GM19467 (cell line): ENCODE data around the gene CENPK.
A peak's percentile ranks its signal among the peaks of the same experiment; 100 is the strongest.
"Not testable (repeated sequence)": the region's sequence is repeated elsewhere in the genome, so short reads cannot be mapped to it uniquely, and the experiment has no call there.

Source experiments
- ATAC-seq: cut with Tn5 transposase; IDR thresholded peaks from one replicate; pipeline ENCODE4 v1.9.1; 2021; ENCODE audit warnings: mild to moderate bottlenecking, moderate library complexity; ENCODE audit not compliant: unreplicated experiment

CENPK gene, protein sequence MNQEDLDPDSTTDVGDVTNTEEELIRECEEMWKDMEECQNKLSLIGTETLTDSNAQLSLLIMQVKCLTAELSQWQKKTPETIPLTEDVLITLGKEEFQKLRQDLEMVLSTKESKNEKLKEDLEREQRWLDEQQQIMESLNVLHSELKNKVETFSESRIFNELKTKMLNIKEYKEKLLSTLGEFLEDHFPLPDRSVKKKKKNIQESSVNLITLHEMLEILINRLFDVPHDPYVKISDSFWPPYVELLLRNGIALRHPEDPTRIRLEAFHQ

DNA sequence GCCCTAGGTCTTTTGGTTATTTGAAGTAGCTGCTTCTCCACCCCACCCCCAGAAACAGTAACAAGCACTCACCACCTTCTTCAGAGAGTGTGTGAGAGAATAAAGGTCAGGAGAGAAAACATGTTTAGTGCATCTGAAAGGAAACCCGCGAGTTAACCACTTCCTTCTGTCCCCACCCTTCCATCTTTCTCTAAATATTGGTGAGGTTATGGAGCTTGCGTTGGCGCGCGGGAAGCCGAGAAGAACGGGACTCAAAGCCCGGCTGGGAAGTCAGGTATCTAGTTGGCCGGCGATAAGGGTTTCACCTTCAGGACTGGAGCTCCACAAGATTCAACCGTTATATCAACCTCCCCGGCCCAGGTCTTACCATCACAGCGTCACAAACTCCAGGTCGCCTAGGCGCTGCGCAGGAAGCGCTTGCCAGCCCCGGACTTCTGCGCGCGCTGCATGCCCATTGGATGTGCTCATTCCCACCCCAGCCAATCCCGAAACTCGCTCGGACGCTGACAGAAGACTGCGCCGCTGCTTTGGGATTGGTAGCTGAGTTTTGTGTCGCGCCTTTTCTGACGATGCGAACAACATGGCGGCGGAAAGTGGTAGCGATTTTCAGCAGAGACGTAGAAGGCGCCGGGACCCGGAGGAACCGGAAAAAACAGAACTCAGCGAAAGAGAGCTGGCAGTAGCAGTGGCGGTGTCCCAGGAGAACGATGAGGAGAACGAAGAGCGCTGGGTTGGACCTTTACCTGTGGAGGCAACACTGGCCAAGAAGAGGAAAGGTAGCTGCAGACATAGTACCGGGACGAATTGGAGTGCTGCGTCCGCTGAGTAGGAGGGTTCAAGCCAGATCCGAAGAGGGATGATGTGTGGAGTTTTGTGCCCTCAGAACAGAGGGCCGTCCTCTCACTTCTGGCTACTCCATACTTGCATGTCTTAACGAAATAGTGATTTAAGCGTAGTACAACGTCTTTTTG lies at the start of gene CENPK, which contains the start of gene PPWD1:
Gene CENPK, minus strand, starts transcription at position 438 of the 971 bp plus-strand sequence. CDS start 8,261 bp downstream, outside the sequence.
Gene PPWD1, plus strand, starts transcription at position 566 of the 971 bp plus-strand sequence. Its CDS starts 15 bp downstream, at position 581.
- peak; percentile 99 for ATAC-seq

GRCh38 chr5:65612298-65612907 lies 49.4 kb upstream of the CENPK start:
- ATAC-seq = no peak

DNA sequence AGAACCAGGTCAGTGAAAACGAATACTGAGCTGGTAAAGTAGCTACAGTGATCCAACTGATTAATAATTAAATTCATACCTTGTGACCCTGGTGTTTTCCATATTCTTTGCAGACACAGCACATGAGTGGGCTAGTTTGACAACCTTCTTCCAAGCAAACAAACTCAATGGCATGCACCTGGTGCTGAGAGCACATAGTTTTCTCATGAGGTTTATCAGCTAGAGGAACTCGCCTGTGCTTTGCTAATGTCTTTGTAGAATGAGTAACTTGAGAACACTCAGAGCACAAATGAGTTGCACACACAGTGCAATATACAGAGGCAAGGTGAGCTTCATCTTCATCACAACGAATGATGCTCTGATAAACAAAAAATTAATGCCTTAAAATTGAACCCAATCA lies 48.6 kb upstream of the CENPK start:
- ATAC-seq = no peak

- not testable (repeated sequence) for ATAC-seq
These were observed 38.8 kb upstream of the CENPK start for GRCh38 chr5:65601761-65602160.

GRCh38 chr5:65588694-65589093 lies 25.7 kb upstream of the CENPK start:
- ATAC-seq = no peak

GRCh38 chr5:65577141-65577540 lies 14.2 kb upstream of the CENPK start:
- ATAC-seq = no peak

- no peak for ATAC-seq
These were observed 7.7 kb upstream of the CENPK start for GRCh38 chr5:65570598-65571226.

DNA sequence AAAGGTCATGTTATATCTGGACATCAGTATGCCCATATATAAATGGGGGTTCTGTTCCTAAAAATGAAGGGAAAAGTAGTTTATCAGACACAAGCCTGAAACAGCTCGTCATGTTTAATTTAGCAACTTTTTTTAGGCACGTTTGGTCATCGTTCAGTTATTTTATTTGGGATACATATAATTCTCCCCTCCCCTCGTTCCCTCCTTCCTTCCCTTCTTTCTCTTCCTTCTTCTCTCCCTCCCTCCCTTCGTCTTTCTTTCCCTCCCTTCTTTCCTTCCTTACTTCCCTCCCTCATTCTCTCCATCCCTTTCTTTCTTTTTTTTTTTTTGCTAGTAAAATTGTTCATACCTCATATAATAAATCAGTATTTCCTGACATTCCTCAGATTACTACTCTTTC lies 3.5 kb upstream of the CENPK start:
- no peak for ATAC-seq

DNA sequence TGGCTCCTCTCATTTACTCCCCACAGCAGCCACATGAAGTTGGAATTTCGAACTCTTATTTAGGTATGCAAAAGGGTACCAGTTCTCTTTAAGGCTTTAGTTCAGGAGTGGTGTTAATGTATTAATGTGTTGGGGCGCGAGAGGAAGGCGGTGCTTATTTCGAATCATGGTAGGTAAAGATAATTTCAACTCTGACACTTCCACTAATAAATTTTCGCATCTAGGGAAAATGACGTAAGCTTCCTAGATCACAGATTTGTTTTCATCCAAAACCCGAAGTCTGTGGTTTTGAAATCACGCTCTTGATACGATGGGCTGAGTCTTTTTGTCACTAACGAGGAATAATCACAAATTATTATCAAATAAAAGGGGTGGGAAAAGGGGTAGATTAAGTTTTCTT lies 809 bp upstream of the CENPK start:
- ATAC-seq = no peak

DNA sequence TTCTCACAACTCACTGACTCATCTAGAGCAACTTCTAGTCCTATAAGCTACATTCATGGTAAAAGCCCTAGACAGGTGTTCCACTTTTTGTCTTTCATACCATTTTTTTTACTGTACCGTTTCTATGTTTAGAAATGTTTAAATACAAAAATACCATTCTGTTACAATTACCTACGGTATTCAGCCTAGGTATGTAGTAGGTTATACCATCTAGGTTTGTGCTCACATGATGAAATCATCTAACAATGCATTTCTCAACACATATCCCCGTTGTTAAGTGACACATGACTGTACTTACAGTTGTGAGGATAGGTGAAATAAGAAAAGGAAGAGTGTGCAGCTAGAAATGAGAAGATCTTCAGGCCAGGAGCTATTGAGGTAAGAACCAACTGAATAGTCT lies 6.2 kb downstream of the CENPK start:
- no peak for ATAC-seq

DNA sequence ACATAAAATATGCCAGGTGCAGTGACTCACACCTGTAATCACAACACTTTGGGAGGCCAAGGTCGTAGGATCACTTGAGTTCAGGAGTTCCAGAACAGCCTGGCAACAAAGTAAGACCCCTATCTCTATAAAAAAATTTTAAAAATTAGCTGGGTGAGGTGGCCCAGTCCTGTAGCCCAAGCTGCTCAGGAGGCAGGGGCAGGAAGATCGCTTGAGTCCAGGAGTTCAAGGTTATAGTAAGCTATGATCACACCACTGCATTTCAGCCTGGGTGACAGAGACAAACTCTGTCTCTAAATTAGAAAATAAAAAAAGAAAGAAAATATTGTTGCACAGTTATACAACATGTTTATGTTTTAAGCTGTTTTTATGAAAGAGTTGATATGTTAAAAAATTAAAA lies 6.8 kb downstream of the CENPK start:
- ATAC-seq = no peak

GRCh38 chr5:65555287-65555686 lies 7.7 kb downstream of the CENPK start:
- no peak for ATAC-seq

GRCh38 chr5:65553941-65554340 lies 9.0 kb downstream of the CENPK start:
- ATAC-seq = no peak

DNA sequence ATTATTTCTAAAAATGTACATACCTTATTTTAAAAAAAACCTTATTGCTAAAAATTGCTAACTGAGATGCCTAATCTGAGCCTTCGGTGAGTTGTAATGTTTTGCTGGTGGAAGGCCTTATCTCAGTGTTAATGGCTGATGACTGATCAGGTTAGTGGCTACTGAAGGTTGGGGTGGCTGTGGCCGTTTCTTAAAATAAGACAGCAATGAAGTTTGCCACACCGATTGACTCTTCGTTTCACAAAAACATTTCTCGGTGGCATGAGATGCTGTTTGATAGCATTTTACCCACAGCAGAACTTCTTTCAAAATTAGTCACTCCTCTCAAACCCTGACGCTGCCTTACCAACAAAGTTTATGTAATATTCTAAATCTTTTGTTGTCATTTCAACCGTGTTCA lies 14.7 kb downstream of the CENPK start:
- no peak for ATAC-seq

GRCh38 chr5:65546141-65546540 lies 16.8 kb downstream of the CENPK start:
- ATAC-seq = no peak

DNA sequence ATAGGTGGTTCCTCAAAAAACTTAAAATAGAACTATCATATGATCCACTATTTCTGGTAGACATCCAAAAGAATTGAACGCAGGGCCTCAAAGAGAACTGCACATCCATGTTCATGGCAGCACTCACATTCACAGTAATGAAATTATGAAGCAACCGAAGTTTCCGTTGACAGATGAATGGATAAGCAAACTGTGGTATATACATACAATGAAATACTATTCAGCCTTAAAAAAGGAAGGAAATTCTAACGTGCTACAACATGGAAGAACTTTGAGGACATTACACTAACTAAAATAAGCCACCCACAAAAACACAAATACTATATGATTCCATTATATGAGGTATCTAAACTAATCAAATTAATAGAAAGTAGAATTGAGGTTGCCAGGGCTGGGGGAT lies 18.5 kb downstream of the CENPK start:
- ATAC-seq = no peak

GRCh38 chr5:65539827-65540226 lies 23.1 kb downstream of the CENPK start:
- no peak for ATAC-seq

DNA sequence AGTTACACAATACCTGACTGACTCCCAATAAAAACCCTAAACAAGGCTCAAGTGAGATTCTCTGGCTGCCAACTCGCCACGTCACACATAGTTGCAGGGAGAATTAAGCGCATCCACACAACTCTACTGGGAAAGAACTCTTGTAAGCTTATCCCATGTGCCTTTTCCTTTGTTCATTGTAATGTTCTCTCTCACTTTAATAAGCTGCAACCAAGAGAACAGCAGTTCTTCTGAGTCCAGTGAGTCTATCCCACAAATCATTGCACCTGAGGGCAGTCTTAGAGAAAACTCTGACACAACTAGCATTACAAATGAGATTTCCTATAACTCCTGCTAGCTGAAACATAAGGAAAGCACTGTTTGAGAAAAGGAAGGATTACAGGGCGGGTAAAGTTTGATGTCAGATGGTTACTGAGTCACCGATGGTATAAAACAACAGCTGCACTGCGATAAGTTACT lies 27.4 kb downstream of the CENPK start:
- ATAC-seq = no peak

DNA sequence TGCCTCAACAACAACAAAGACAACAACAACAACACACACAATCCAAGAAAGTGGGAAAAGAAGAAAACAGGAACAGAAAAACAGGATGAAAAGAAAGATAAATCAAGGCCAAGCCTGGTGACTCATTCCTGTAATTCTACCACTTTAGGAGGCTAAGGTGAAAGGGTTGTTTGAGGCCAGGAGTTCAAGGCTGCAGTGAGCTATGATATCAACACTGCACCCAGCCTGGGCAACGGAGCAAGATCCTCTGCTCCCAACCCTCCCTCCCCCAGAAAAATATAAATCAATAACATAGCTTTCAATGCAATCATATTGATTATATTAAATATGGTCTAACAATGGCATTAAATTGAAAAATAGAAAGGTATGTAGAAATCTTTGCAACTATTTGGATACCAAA lies 32.1 kb downstream of the CENPK start:
- no peak for ATAC-seq

DNA sequence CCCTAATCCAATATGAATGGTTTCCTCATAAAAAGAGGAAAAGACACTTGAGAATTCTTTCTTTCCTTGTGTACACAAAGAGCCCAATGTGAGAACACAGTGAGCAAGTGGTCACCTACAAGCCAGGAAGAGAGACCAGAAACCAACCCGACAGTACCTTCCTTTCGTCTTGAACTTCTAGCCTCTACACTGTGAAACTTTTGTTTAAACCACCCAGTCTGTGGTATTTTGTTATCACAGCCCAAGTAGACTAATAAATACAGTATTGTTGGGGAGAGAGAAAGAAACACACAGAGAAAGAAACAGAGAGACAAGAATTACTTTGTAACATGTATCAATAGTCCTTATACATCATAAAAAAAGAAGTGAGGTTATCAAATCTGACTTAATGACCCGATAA lies 37.2 kb downstream of the CENPK start:
- ATAC-seq = no peak
